CD14-positive monocyte (primary cell): ENCODE data around the gene THSD4. TPM values are rescaled to one million over a fixed set of nuclear protein-coding genes. Genes with fewer than 3 reads are reported as not detected.

ENCODE experiments used
- DNase-seq, 3 donors: peaks; one replicate each; pipeline ENCODE4 v3.0.0-alpha.2; 2011 to 2022
- H2AFZ ChIP-seq: 2 replicates; pipeline ENCODE4 v1.6.0; 2012; ENCODE audit warnings: mild to moderate bottlenecking, low read depth, low read length, inconsistent platforms; ENCODE audit not compliant: insufficient read depth, poor library complexity, severe bottlenecking
- H3K27ac ChIP-seq, 2 donors: 1 replicate in 1 of 2; 2 replicates in 1 of 2; pipeline ENCODE4 v1.5.1; 2012 to 2013; ENCODE audit warnings: low read length in 2 of 2, control low read depth in 1 of 2, inconsistent platforms in 1 of 2, low read depth in 1 of 2, mild to moderate bottlenecking in 1 of 2
- H3K27me3 ChIP-seq, 2 donors: one replicate each; pipeline versions ENCODE4 v1.6.0 to v1.6.1; 2011 to 2013; ENCODE audit warnings: low read length in 2 of 2; ENCODE audit not compliant: control insufficient read depth in 2 of 2, insufficient read depth in 2 of 2
- H3K36me3 ChIP-seq, 2 donors: replicated peaks in 1 of 2; 1 replicate in 1 of 2; 2 replicates in 1 of 2; pipeline versions ENCODE4 v1.5.1 to v1.6.1; 2012 to 2013; ENCODE audit warnings: low read length in 2 of 2, control low read depth in 1 of 2, inconsistent platforms in 1 of 2, mild to moderate bottlenecking in 1 of 2; ENCODE audit not compliant: insufficient read depth in 2 of 2, control insufficient read depth in 1 of 2
- H3K4me1 ChIP-seq, 2 donors: 1 replicate in 1 of 2; 2 replicates in 1 of 2; pipeline versions ENCODE4 v1.5.1 to v1.6.1; 2012 to 2013; ENCODE audit warnings: low read length in 2 of 2, control low read depth in 1 of 2, inconsistent platforms in 1 of 2, mild to moderate bottlenecking in 1 of 2, moderate library complexity in 1 of 2; ENCODE audit not compliant: insufficient read depth in 2 of 2, control insufficient read depth in 1 of 2
- H3K4me2 ChIP-seq: replicated peaks from 2 replicates; pipeline ENCODE3; 2012; ENCODE audit warnings: low read length, moderate library complexity, mild to moderate bottlenecking; ENCODE audit not compliant: poor library complexity, severe bottlenecking; ENCODE audit errors: extremely low read depth
- H3K4me3 ChIP-seq, 3 experiments: fragments of 200-600 bp in 1 of 3; sonication (generic) in 1 of 3; replicated peaks in 1 of 3; 1 replicate in 2 of 3; 2 replicates in 1 of 3; pipeline ENCODE4 v1.5.1; 2011 to 2013; ENCODE audit warnings: low read length in 3 of 3, mild to moderate bottlenecking in 3 of 3, control low read depth in 2 of 3, low read depth in 2 of 3, inconsistent platforms in 1 of 3, moderate library complexity in 1 of 3
- H3K79me2 ChIP-seq: 2 replicates; pipeline ENCODE4 v1.6.0; 2012; ENCODE audit warnings: mild to moderate bottlenecking, control low read depth, inconsistent platforms, low read length, moderate library complexity; ENCODE audit not compliant: insufficient read depth
- H3K9ac ChIP-seq: 2 replicates; pipeline ENCODE4 v1.6.0; 2017; ENCODE audit warnings: low read length, mild to moderate bottlenecking; ENCODE audit not compliant: insufficient read depth, poor library complexity, severe bottlenecking
- H3K9me3 ChIP-seq, 2 donors: replicated peaks in 1 of 2; 1 replicate in 1 of 2; 2 replicates in 1 of 2; pipeline versions ENCODE4 v1.5.1 to v1.6.1; 2012 to 2013; ENCODE audit warnings: low read length in 2 of 2, control low read depth in 1 of 2; ENCODE audit not compliant: control insufficient read depth in 1 of 2, insufficient read depth in 1 of 2
- H4K20me1 ChIP-seq: 2 replicates; pipeline ENCODE4 v1.6.0; 2012; ENCODE audit warnings: mild to moderate bottlenecking, low read length, control low read depth, moderate library complexity; ENCODE audit not compliant: insufficient read depth
- H3K27ac Mint-ChIP-seq, 7 donors: one replicate each; pipeline ENCODE4 v1.8.0; 2020; ENCODE audit warnings: mild to moderate bottlenecking in 7 of 7, mixed read lengths in 7 of 7, moderate library complexity in 6 of 7, inconsistent platforms in 2 of 7
- H3K27me3 Mint-ChIP-seq, 3 donors: one replicate each; pipeline ENCODE4 v1.8.0; 2021 to 2022; ENCODE audit warnings: low read depth in 3 of 3, mild to moderate bottlenecking in 3 of 3, mixed read lengths in 3 of 3, moderate library complexity in 3 of 3, inconsistent platforms in 1 of 3
- H3K36me3 Mint-ChIP-seq, 2 donors: one replicate each; pipeline ENCODE4 v1.8.0; 2020; ENCODE audit warnings: mixed read lengths in 2 of 2, inconsistent platforms in 1 of 2, mild to moderate bottlenecking in 1 of 2
- H3K4me1 Mint-ChIP-seq: one replicate; pipeline ENCODE4 v1.8.0; 2020; ENCODE audit warnings: mild to moderate bottlenecking, mixed read lengths
- H3K4me3 Mint-ChIP-seq, 2 donors: one replicate each; pipeline ENCODE4 v1.8.0; 2020; ENCODE audit warnings: mild to moderate bottlenecking in 2 of 2, mixed read lengths in 2 of 2, moderate library complexity in 1 of 2
- H3K9me3 Mint-ChIP-seq, 7 donors: one replicate each; pipeline ENCODE4 v1.8.0; 2020 to 2022; ENCODE audit warnings: mixed read lengths in 7 of 7, mild to moderate bottlenecking in 6 of 7, moderate library complexity in 6 of 7, inconsistent platforms in 2 of 7
- WGBS: methylation state at CpG from one replicate; pipeline ENCODE4 v1.1.5; 2013; ENCODE audit warnings: missing lambda C conversion rate; ENCODE audit not compliant: insufficient coverage; 5-methylcytosine and 5-hydroxymethylcytosine counted together
- intact Hi-C, 2 donors: fragments of 100-400 bp; cut with micrococcal nuclease; formaldehyde crosslinking; loops; one replicate each; pipeline versions ENCODE4 v1.15.0 to v1.15.1; 2023
- polyA plus RNA-seq, 3 donors: library from polyadenylated mRNA; depleted of rRNA in 1 of 3; unstranded in 2 of 3; stranded (reverse) in 1 of 3; fragments of 300-500 nt in 2 of 3; fragments of >200 nt in 1 of 3; fragmentation: Illumina TruSeq in 2 of 3; gene quantifications; 1 replicate in 2 of 3; 2 replicates in 1 of 3; pipeline ENCODE4 v1.2.3, GENCODE V29; 2012 to 2021
- TF ChIP-seq, protein P1 (sequence below): fragments of 200-600 bp; IDR thresholded peaks from one replicate; pipeline ENCODE4 v1.8.0; 2022; ENCODE audit warnings: antibody characterized with exemption, mild to moderate bottlenecking

Gene THSD4
- polyA plus RNA-seq, 3 donors, result not detected

DNA sequence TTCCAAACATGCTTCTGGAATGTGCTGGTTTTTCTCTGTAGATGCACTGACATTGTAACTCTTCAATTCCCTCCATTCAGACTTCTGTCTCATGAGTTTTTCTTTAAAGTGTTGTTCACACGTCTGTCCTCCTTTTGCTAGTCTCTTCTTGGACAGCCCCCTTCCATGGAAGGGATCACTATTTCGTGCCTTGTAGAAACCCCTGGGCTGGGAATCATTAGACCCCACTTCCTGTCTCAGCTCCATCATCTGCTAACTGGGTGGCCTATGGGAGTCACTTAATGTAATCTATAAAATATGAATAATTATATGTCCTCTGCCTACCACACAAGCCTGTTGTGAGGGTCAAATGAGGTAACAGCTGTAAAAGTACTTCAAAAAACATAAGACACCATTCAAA lies 110.6 kb downstream of the THSD4 start:
- peaks cover 0 to 4% (median 2%) of the 10 kb centered on the region in 7 donors for H3K9me3 Mint-ChIP-seq
- Histone ChIP-seq H3K9me3 (no peaks in the 10 kb centered on the region), H3K79me2 (no peaks in the 10 kb centered on the region), H4K20me1 (no peaks in the 10 kb centered on the region), H3K27me3 (no peaks in the 10 kb centered on the region), H2AFZ (no peak overlapping the region), H3K4me2 (no peak overlapping the region), H3K9ac (no peak overlapping the region), H3K4me3 (no peak overlapping the region), H3K36me3 (no peaks in the 10 kb centered on the region), H3K27ac (no peak overlapping the region), H3K4me1 (no peaks in the 10 kb centered on the region)
- intact Hi-C loops, result no loop called here
- no peaks in the 10 kb centered on the region for H3K36me3 Mint-ChIP-seq
- H3K4me3 Mint-ChIP-seq, result no peak overlapping the region
- TF ChIP-seq, protein P1, sequence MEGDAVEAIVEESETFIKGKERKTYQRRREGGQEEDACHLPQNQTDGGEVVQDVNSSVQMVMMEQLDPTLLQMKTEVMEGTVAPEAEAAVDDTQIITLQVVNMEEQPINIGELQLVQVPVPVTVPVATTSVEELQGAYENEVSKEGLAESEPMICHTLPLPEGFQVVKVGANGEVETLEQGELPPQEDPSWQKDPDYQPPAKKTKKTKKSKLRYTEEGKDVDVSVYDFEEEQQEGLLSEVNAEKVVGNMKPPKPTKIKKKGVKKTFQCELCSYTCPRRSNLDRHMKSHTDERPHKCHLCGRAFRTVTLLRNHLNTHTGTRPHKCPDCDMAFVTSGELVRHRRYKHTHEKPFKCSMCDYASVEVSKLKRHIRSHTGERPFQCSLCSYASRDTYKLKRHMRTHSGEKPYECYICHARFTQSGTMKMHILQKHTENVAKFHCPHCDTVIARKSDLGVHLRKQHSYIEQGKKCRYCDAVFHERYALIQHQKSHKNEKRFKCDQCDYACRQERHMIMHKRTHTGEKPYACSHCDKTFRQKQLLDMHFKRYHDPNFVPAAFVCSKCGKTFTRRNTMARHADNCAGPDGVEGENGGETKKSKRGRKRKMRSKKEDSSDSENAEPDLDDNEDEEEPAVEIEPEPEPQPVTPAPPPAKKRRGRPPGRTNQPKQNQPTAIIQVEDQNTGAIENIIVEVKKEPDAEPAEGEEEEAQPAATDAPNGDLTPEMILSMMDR, result no peak
- no peaks in the 10 kb centered on the region for H3K4me1 Mint-ChIP-seq
- WGBS, result no CpG with 5 or more reads among the region's 2 CpGs
- peak overlapping the region in 1 of 7 donors; percentile 61 for H3K27ac Mint-ChIP-seq
- peaks cover 4 to 8% (median 7%) of the 10 kb centered on the region in 3 donors for H3K27me3 Mint-ChIP-seq
- no peak for DNase-seq

DNA sequence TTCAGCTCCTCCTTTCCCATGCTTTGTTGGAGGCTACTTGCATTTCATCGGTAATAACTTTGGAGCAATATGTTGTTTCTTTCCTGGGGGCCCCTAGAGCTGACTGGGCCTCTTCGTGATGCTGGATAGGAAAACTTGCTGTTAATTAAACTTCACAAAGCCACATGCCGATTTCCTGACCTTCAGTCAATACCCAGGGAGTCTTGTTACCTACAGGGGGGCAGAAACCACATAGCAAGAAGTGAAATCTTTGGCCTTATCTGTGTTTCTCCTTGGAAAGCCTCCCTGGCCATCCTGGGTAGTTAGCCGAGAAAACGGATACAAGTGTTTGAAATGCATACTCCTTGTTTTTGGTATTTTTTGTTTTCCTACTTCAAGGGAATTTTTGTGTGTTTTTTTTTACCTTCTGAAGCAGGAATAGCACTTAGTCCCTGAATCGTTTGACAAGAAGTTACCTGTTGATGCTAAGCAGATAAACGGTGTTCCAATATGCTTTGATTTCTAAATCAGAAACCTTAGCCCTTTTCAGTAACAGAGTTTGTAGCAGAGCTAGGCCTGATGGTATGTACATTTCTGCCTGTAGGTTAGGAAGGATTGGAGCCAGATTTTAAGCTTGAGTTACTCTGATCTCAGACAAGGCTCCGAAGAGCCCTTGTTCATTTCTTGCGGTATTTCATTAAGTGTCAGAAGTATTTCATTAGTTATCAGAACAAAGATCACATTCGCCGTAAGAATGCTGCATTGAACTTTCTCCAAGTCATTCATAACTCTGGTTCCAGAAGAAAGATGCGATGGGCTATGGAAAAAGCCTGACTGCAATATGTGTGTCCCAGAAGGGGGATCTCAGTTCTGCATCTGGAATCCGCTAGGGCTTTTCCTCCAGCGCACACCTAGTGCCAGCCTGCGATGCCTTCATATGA lies 111.5 kb downstream of the THSD4 start:
- Histone ChIP-seq H3K9ac (no peak overlapping the region), H3K27me3 (no peaks in the 10 kb centered on the region), H3K4me1 (no peaks in the 10 kb centered on the region), H3K4me3 (no peak overlapping the region), H4K20me1 (no peaks in the 10 kb centered on the region), H3K79me2 (no peaks in the 10 kb centered on the region), H3K4me2 (no peak overlapping the region), H3K9me3 (no peaks in the 10 kb centered on the region), H3K36me3 (no peaks in the 10 kb centered on the region), H2AFZ (no peak overlapping the region), H3K27ac (no peak overlapping the region)
- Mint-ChIP-seq H3K36me3 (no peaks in the 10 kb centered on the region), H3K4me1 (no peaks in the 10 kb centered on the region), H3K27me3 (peaks cover 1 to 8% (median 7%) of the 10 kb centered on the region in 3 donors), H3K27ac (no peak overlapping the region), H3K9me3 (peaks cover 0 to 2% (median 0%) of the 10 kb centered on the region in 7 donors), H3K4me3 (no peak overlapping the region)
- TF ChIP-seq, protein P1, result no peak
- DNase-seq, result no peak
- intact Hi-C loops, result no loop called here
- WGBS, result 85% methylated on average over 5 of the region's 15 CpGs
